ENCODE results near the gene R3HDM2.

R3HDM2 gene

GRCh38 chr12:57266681-57267080 is 164.2 kb downstream of the R3HDM2 start:
- no peak for DNase-seq (ENCODE audit: low read depth)

- no peak for DNase-seq (ENCODE audit: low read depth)
These were observed 167.7 kb downstream of the R3HDM2 start for GRCh38 chr12:57263096-57263495.

GRCh38 chr12:57262126-57262822 is 168.6 kb downstream of the R3HDM2 start:
- no peak for DNase-seq (ENCODE audit: low read depth)

- DNase-seq (ENCODE audit: low read depth): no peak
These were observed 169.4 kb downstream of the R3HDM2 start for GRCh38 chr12:57261428-57261865.

GRCh38 chr12:57260366-57260765 is 170.5 kb downstream of the R3HDM2 start:
- DNase-seq (ENCODE audit: low read depth): no peak

- DNase-seq (ENCODE audit: low read depth): no peak
These were observed 171.6 kb downstream of the R3HDM2 start for GRCh38 chr12:57258977-57259970.

GRCh38 chr12:57255916-57256315 is 174.9 kb downstream of the R3HDM2 start:
- DNase-seq (ENCODE audit: low read depth): no peak

GRCh38 chr12:57254506-57255280 is 176.2 kb downstream of the R3HDM2 start:
- DNase-seq (ENCODE audit: low read depth): no peak

- no peak for DNase-seq (ENCODE audit: low read depth)
These were observed 179.9 kb downstream of the R3HDM2 start, which contains the start of gene STAC3 for GRCh38 chr12:57250956-57251355. STAC3 (minus strand) TSS chr12:57251187; CDS start chr12:57249636, 1,551 bp downstream.

- DNase-seq (ENCODE audit: low read depth): no peak
These were observed 180.3 kb downstream of the R3HDM2 start for GRCh38 chr12:57250541-57250940.

GRCh38 chr12:57248934-57249742 is 181.7 kb downstream of the R3HDM2 start:
- no peak for DNase-seq (ENCODE audit: low read depth)

- no peak for DNase-seq (ENCODE audit: low read depth)
These were observed 183.8 kb downstream of the R3HDM2 start for GRCh38 chr12:57247041-57247440.

GRCh38 chr12:57244312-57244696 is 186.5 kb downstream of the R3HDM2 start:
- no peak for DNase-seq (ENCODE audit: low read depth)

- DNase-seq (ENCODE audit: low read depth): peak; percentile 70
These were observed 187.1 kb downstream of the R3HDM2 start for GRCh38 chr12:57243521-57244311.

- no peak for DNase-seq (ENCODE audit: low read depth)
These were observed 188.0 kb downstream of the R3HDM2 start for GRCh38 chr12:57242691-57243454.

GRCh38 chr12:57242329-57242690 is 188.5 kb downstream of the R3HDM2 start:
- no peak for DNase-seq (ENCODE audit: low read depth)

- no peak for DNase-seq (ENCODE audit: low read depth)
These were observed 189.2 kb downstream of the R3HDM2 start for GRCh38 chr12:57241402-57242310.

GRCh38 chr12:57240926-57241401 is 189.9 kb downstream of the R3HDM2 start:
- DNase-seq (ENCODE audit: low read depth): no peak
